SH-SY5Y (cell line): ENCODE measurements around the gene TOP1.

Experiments
- GATA2 ChIP-seq: IDR thresholded peaks from 2 replicates; pipeline ENCODE4 v1.6.1; 2011; ENCODE audit warnings: mild to moderate bottlenecking, low read depth, low read length
- GATA3 ChIP-seq: IDR thresholded peaks from 2 replicates; pipeline ENCODE4 v1.6.1; 2011; ENCODE audit warnings: low read depth, mild to moderate bottlenecking, low read length, moderate library complexity

The TOP1 gene

DNA sequence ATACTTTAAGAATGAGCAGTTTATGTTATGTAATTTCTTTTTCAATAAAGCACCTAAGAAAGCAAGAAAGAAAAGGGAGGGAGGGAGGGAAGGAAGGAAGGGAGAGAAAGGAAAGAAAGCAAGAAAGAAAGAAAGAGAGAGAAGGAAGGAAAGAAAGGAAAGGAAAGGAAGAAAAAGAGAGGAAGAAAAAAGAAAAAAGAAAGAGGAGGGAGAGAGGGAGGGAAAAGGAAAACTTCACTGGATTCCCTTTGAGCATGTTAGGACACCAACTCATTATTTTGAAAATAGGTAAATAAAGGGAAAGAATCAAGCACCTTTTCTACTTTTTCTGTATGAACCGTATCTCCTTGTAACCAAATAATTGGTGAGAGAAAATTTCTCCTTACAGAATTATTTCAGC, 32.3 kb upstream of the TOP1 start:
- TF ChIP-seq GATA3: no peak
- no peak for TF ChIP-seq GATA2

GRCh38 chr20:40997116-40997515, 31.5 kb upstream of the TOP1 start:
- no peak for TF ChIP-seq GATA2
- no peak for TF ChIP-seq GATA3

DNA sequence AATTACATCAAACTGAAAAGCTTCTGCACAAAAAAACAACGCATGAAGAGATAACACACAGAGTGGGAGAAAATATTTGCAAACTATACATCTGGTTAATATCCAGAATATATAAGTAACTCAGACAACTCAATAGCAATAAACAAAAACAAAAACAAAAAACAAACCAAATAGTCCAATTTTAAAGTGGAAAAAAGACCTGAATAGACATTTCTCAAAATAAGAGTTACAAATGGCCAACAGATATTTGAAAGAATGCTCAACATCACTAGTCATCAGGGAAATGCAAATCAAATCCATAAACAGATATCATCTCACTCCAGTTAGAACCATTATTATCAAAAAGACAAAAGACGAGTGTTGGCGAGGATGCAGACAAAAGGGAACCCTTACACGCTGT, 28.8 kb upstream of the TOP1 start:
- no peak for TF ChIP-seq GATA3
- no peak for TF ChIP-seq GATA2

GRCh38 chr20:41000628-41001027, 28.0 kb upstream of the TOP1 start:
- TF ChIP-seq GATA2: no peak
- no peak for TF ChIP-seq GATA3

DNA sequence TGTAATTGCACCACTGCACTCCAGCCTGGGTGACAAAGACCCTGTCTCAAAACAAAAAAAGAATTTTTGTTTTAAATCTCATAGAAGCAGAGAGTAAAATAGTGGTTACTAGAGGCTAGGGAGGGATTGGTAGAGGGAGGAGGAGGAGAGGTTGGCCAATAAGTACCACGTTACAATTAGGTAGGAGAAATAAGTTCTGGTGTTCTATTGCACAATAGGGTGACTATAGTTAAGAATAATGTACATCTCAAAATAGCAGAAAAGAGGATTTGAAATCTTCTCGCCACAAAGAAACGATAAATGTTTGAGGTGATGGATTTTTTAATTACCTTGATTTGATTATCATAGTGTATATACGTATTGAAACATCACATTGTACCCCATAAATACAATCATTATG, 27.1 kb upstream of the TOP1 start:
- TF ChIP-seq GATA2 (no peak), GATA3 (no peak)

DNA sequence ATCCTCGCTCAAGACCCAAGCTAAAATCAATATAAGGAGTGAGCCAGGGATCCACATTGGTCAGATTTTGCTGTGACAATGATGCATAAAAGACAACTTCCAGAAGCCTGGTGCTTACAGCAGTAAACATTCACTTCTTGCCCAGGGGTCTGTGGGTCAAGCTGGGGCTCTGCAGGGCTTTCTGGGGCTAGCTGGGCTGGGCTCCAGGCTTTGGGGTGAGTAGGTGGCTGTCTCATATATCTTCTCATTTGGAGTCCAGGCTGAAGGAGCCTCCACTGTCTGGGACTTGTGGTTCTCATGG, 25.8 kb upstream of the TOP1 start:
- TF ChIP-seq GATA3 (no peak), GATA2 (no peak)

- TF ChIP-seq GATA3 (no peak), GATA2 (no peak)
These were observed 25.3 kb upstream of the TOP1 start for GRCh38 chr20:41003143-41003935.

GRCh38 chr20:41004531-41005360, 23.9 kb upstream of the TOP1 start:
- TF ChIP-seq GATA2 (no peak), GATA3 (no peak)

- TF ChIP-seq GATA2: no peak
- no peak for TF ChIP-seq GATA3
These were observed 23.3 kb upstream of the TOP1 start for GRCh38 chr20:41005361-41005729.

DNA sequence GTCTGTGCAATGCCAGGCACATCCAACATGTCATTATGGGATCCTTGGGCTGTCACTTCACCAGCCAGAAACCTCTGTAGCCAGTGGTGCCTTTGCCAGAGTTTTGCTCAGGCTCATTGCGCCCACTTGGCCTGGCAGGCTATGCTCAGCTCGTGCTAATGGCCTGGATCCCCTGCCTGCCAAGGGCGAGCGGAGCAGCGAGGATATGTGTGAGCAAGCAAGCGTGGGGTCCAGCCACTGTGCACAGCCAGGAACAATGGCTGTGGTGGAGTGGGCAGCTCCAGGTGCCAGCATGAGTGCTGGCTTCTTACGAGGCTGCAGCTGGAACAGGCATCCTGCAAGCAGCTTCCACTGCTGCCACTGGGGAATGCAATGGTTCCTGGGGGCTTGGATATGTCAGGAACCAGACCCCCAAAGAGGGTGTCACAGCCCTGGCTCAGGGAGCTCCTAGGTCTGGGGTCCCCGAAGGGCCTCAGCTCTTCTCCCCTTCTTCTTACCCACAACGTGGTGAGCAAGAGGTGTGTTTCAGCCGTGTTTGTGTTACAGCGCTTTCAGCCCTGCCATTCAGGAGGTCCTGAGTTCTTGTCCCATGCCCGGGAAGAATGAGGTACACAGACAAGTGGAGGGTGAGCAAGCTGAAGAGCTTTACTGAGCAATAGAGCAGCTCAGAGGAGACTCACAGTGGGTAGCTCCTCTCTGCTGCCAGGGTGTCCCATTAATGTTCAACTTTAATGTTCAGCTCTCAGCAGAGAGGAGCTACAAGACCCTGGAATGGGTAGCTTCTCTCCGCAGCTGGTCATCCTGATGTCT, 22.3 kb upstream of the TOP1 start:
- TF ChIP-seq GATA2 (no peak), GATA3 (no peak)

GRCh38 chr20:41006936-41007474, 21.6 kb upstream of the TOP1 start:
- TF ChIP-seq GATA3 (no peak), GATA2 (no peak)

DNA sequence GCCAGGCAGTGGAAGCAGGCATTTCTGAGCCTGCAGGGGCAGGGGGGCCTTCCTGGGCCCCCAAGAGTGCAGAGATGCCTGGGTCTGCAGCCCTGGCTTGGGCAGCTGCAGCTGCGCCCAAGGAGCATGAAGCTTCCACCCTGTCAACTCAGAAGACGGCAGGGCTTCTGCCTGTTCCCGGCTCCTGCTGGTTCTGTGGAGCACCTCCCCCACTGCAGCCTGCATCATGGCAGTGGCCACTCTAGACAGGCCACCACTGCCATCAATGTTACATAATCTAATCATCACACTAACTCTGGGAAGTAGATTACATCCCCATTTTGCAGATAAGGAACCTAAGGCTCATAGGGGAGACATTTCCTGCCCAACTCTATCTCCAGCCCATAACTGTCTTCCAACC, 21.1 kb upstream of the TOP1 start:
- TF ChIP-seq GATA3 (no peak), GATA2 (no peak)

DNA sequence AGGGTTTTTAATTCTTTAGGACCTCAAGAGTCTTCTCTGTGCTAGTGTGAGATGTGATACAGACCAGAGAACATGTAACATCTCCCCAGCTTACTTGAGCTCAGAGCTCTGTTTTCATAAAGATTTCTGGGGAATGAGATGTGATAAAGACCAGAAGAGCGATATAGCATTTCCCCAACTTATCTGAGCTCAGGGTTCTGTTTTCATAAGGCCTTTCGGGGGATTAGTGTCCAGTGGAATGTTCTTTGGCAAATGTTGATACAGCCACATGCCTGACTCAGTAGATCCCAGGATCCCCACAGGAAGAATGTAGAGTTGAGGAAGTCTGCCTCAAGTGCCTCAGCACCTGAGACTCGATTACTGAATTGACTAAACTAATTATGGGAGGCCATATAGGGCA, 18.7 kb upstream of the TOP1 start:
- TF ChIP-seq GATA3 (no peak), GATA2 (no peak)

- TF ChIP-seq GATA2 (no peak), GATA3 (no peak)
These were observed 17.0 kb upstream of the TOP1 start for GRCh38 chr20:41011551-41012067.

DNA sequence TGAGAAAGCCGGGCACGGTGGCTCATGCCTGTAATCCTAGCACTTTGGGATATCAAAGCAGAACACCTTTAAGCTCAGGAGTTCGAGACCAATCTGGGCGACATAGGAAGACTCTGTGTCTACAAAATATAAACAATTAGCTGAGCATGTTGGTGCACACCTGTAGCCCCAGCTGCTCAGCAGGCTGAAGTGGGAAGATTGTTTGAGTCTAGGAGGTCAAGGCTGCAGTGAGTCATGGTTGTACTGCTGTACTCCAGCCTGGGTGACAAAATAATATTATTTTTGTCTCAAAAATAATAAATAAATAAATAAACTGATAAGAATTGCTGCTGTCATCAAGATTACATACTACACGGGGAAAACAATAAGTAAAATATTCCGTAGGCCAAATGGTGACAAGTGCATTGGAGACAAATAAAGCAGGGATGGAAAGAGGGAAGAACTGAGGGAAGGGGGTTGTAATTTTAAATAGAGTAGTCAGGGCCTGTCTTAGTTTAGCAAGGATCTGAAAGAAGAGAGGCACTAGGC, 14.0 kb upstream of the TOP1 start:
- TF ChIP-seq GATA3 (no peak), GATA2 (no peak)
